Fibroblast of lung (primary cell): ENCODE data around the gene SLF2.

Experiments
- EZH2 ChIP-seq: IDR thresholded peaks from 2 replicates; pipeline ENCODE4 v1.5.1; 2012; ENCODE audit warnings: low read length, control low read depth, mild to moderate bottlenecking; ENCODE audit errors: missing control alignments
- TF ChIP-seq, protein P1 (sequence below), 2 donors: IDR thresholded peaks in 1 of 2; conservative IDR thresholded peaks in 1 of 2; 1 replicate in 1 of 2; 2 replicates in 1 of 2; pipeline ENCODE4 v1.5.1; 2011 to 2012; ENCODE audit warnings: low read length in 2 of 2, control low read depth in 1 of 2, inconsistent platforms in 1 of 2, low read depth in 1 of 2, mild to moderate bottlenecking in 1 of 2

DNA sequence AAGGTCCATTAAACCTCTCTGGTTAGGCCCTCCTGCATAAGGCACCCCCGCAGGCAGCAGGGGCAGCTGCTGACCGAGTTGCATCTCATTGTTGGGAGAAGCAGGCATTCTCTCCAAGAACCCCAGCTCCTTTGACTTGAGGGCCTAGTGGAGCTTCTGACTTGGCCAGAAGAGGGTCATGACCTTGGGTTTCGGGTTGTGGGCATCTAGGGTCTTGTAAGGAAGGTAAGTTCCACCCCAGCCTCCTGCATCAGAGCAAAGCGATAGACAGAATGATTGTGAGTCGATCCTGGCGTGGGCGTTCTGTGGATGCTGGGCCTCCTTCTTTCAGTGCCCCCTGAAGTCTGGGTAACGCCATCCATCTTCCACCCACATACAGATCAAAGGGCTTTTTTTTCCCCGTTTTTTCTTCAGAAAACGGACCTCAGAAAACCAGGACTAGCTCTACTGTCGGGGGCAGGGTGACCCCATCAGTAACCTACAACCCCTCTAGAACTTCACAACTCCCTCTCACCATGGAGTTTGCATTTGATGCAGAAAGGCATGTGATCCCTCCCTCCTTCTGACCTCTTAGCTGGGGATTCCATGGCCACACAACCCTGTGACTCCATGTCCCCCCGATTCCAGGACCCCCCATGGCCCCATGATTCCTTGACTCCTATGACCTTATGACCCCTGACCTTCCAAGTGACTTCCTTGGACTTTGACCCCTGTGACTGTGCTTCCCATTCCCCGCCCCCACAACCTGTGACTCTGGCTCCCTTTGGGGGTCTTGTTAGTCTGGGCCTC lies 59.5 kb downstream of the SLF2 start:
- TF ChIP-seq, protein P1, sequence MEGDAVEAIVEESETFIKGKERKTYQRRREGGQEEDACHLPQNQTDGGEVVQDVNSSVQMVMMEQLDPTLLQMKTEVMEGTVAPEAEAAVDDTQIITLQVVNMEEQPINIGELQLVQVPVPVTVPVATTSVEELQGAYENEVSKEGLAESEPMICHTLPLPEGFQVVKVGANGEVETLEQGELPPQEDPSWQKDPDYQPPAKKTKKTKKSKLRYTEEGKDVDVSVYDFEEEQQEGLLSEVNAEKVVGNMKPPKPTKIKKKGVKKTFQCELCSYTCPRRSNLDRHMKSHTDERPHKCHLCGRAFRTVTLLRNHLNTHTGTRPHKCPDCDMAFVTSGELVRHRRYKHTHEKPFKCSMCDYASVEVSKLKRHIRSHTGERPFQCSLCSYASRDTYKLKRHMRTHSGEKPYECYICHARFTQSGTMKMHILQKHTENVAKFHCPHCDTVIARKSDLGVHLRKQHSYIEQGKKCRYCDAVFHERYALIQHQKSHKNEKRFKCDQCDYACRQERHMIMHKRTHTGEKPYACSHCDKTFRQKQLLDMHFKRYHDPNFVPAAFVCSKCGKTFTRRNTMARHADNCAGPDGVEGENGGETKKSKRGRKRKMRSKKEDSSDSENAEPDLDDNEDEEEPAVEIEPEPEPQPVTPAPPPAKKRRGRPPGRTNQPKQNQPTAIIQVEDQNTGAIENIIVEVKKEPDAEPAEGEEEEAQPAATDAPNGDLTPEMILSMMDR (conservative IDR thresholded peaks at IDR 0.05 in 1 of 2, IDR thresholded peaks at IDR 0.05 in 1 of 2; ENCODE audit: low read depth in 1 of 2, low read length in 2 of 2) = no peak
- no peak for TF ChIP-seq EZH2
